22Rv1 (cell line): ENCODE measurements around the gene NEK11.

Experiments
- H3K27ac ChIP-seq: fragments of 450-650 bp; 2 replicates; pipeline ENCODE4 v1.5.1; 2017
- ZFX ChIP-seq: fragments of 450-650 bp; IDR thresholded peaks from 2 replicates; pipeline ENCODE4 v1.6.1; 2017; ENCODE audit warnings: antibody characterized with exemption, borderline replicate concordance
- TF ChIP-seq, protein P1 (sequence below): fragments of 450-650 bp; IDR thresholded peaks from 2 replicates; pipeline ENCODE4 v1.5.1; 2017; ENCODE audit warnings: mild to moderate bottlenecking

Gene NEK11

DNA sequence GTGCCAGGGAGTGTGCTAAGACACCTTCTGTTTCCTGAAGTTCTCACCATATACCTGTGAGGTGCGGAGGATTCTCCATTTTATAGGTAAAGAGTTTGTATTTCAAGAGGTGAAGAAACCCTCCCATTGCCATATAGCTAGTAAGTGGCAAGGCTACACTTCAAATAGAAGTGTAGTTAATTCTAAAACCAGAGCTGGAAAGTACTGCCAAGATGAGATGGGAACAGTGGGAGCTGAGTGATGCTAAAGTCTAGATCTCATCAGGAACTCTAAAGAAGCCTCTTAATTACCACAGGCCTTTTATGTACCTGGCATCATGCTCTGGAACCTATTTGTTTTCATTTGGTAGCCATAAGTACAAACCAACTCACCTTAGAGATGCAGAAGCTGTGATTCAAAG lies 256.3 kb downstream of the NEK11 start:
- H3K27ac ChIP-seq = no peak overlapping the region
- TF ChIP-seq, protein P1, sequence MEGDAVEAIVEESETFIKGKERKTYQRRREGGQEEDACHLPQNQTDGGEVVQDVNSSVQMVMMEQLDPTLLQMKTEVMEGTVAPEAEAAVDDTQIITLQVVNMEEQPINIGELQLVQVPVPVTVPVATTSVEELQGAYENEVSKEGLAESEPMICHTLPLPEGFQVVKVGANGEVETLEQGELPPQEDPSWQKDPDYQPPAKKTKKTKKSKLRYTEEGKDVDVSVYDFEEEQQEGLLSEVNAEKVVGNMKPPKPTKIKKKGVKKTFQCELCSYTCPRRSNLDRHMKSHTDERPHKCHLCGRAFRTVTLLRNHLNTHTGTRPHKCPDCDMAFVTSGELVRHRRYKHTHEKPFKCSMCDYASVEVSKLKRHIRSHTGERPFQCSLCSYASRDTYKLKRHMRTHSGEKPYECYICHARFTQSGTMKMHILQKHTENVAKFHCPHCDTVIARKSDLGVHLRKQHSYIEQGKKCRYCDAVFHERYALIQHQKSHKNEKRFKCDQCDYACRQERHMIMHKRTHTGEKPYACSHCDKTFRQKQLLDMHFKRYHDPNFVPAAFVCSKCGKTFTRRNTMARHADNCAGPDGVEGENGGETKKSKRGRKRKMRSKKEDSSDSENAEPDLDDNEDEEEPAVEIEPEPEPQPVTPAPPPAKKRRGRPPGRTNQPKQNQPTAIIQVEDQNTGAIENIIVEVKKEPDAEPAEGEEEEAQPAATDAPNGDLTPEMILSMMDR = no peak
- TF ChIP-seq ZFX = no peak

DNA sequence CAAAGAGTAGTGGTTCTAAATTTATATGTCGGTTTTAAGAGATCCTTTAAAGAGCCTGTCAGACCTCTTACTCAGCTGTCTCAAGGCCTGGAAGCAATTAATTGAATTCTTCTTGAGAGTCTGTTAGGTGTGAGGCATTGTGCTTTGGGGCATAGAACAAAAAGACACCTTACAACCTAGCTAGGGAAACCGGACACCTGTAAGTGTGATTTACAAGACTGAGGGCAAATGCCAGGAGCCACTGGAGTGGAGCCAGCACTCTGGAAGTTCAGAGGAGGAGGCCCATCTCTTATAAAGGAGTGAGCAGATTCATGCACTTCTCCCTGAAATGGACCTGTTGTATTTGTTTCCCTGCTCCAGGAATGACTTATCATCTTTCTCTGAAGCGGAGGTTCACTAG lies 257.2 kb downstream of the NEK11 start:
- TF ChIP-seq, protein P1 = no peak
- no peak for TF ChIP-seq ZFX
- H3K27ac ChIP-seq = no peak overlapping the region

DNA sequence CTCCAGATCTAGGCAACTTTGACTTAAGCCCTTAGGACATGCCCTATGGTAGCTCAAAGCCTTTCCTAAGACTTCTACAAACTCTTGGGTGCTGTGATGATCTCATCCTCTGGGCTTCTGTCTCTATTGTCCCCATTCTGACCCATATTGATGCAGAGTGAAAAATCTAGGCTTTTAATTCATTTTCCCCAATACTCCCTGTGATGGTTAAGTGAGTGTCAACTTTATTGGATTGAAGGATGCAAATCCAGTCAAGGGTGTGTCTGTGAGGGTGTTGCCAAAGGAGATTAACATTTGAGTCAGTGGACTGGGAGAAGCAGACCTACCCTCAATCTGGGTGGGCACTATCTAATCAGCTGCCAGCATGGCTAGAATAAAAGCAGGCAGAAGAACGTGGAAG lies 257.6 kb downstream of the NEK11 start:
- TF ChIP-seq, protein P1 = no peak
- TF ChIP-seq ZFX = no peak
- H3K27ac ChIP-seq = no peak overlapping the region

DNA sequence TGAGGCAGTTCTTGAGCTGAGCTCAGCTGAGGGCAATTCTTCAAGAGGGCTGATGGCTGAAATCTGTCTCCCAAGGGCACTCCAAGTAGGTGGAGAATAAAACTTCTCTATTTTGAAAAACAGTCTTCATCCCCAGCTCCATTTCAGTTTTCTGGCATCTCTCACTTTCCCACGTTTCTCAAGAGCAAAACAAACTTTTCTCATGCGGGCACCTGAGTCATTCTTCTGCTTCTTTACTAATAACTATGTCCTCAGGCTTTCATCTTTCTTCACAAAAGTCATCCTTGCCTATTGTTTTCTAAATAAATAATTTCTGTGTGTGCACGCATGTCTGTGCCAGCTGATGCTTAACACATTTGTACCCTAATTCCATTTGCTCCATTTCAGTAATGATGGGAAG lies 258.8 kb downstream of the NEK11 start:
- TF ChIP-seq ZFX = no peak
- TF ChIP-seq, protein P1 = no peak
- H3K27ac ChIP-seq = no peak overlapping the region

DNA sequence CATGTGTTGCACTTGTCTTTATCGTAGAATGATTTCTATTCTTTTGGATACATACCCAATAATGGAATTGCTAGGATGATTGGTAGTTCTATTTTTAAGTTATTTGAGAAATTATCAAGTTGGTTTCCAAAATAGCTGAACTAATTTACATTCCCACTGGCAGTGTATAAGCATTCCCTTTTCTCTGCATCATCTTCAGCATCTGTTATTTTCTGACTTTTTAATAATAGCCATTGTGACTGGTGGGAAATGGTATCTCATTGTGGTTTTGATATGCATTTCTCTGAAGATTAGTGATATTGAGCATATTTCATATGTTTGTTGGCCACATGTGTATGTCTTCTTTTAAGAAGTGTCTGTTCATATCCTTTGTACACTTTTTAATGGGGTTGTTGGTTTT lies 273.2 kb downstream of the NEK11 start:
- TF ChIP-seq ZFX = no peak
- TF ChIP-seq, protein P1 = no peak

DNA sequence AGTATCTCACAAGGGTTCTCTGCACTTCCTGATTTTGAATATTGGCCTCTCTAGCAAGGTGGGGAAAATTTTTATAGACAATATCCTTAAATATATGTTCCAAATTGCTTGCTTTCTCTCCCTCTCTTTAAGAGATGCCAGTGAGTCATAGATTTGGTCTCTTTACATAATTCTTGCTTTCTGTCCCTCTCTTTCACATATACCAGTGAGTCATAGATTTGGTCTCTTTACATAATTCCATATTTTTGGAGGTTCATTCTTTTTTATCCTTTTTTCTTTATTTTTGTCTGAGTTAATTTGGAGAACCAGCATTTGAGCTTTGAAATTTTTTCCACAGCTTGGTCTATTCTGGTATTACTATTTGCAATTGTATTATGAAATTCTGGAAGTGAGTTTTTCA lies 277.2 kb downstream of the NEK11 start:
- H3K27ac ChIP-seq = no peak overlapping the region
- TF ChIP-seq ZFX = no peak
- TF ChIP-seq, protein P1 = no peak

More for the DNA sequence above, 273.2 kb downstream of the NEK11 start:
- H3K27ac ChIP-seq = no peak overlapping the region

DNA sequence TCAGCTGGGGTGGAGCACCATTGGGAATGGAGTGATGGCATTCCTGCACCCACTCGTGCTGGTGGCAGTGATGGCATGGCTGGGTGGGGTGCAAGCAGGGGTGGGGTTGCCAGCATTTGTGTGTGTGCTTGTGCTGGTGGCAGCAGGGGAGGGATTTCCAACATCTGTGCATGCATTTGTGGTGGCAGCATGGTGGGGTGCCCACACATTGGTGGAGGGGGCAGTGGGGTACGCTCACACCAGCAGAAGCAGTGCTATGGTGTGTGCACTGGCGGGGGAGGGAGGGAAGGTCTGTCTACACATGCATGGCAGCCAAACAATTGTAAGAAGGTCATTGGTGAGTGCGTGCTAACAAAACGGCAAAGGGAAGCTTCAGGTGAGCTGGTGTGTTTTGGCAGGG lies 278.2 kb downstream of the NEK11 start:
- H3K27ac ChIP-seq = no peak overlapping the region
- TF ChIP-seq, protein P1 = no peak
- TF ChIP-seq ZFX = no peak
